H1 (cell line): ENCODE data around the gene EXOC2. TPM values are rescaled to one million over a fixed set of nuclear protein-coding genes. Genes with fewer than 3 reads are reported as not detected.

Experiments
- BACH1 ChIP-seq: IDR thresholded peaks from 2 replicates; pipeline ENCODE4 v1.6.1; 2012; ENCODE audit warnings: low read length, improper control_type of control experiment
- JUN ChIP-seq: IDR thresholded peaks from 2 replicates; pipeline ENCODE4 v1.6.1; 2011; ENCODE audit warnings: low read depth, mild to moderate bottlenecking, improper control_type of control experiment, low read length
- NANOG ChIP-seq: IDR thresholded peaks from 2 replicates; pipeline ENCODE4 v1.6.1; 2011; ENCODE audit warnings: low read length, low read depth, mild to moderate bottlenecking, inconsistent platforms; ENCODE audit not compliant: insufficient read depth, poor library complexity, severe bottlenecking
- polyA plus RNA-seq, 7 experiments: library from polyadenylated mRNA; depleted of rRNA in 3 of 7; stranded (reverse) in 5 of 7; unstranded in 2 of 7; fragments of >200 nt in 5 of 7; fragments of 200-250 nt in 2 of 7; gene quantifications; 1 replicate in 5 of 7; 2 replicates in 1 of 7; 4 replicates in 1 of 7; pipeline versions ENCODE4 v1.2.1 to v1.2.3, GENCODE V29; 2011 to 2013; ENCODE audit warnings: missing spikeins in 2 of 7, mixed read lengths in 2 of 7
- total RNA-seq: library from RNA; stranded (reverse); fragmentation: NEBNext Ultra II Directional; extraction: Animal tissue kit (Norgen Biotek cat#: 25700); gene quantifications from 2 replicates; pipeline ENCODE4 v1.2.1, GENCODE V29; 2021

EXOC2 gene
- total and polyA plus RNA-seq, 2 of the 8 experiments (the other 6 are each of a cell fraction or from before 2014, with no cell fraction given): 25.5 to 44.4 TPM

- TF ChIP-seq NANOG (no peak), BACH1 (no peak), JUN (no peak)
Observed at GRCh38 chr6:680251-680650, 12.7 kb downstream of the EXOC2 start (continued).
